ENCODE data around the gene HSBP1L1. TPM values are rescaled to one million over a fixed set of nuclear protein-coding genes. Genes with fewer than 3 reads are reported as not detected.

The HSBP1L1 gene
- total and polyA plus RNA-seq, 2 of the 8 experiments (the other 6 are each of a cell fraction or from before 2014, with no cell fraction given), result 1.0 to 1.3 TPM

DNA sequence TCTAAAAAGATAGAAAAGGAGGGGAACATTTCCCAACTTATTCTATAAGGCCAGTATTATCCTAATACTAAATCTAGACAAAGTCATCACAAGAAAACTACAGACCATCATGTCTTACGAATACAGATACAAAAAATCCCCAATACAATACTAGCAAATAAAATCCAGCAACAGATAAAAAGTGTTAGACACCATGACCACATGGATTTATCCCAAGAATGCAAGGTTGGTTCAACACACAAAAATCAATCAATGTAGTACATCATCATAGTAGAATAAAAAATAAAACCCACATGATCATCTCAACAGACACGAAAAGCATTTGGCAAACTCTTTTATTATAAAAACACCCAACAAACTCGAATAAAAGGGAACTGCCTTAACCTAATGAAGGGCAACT is 31.5 kb upstream of the HSBP1L1 start:
- no peak overlapping the region for H3K23ac ChIP-seq (ENCODE audit: insufficient read length)
- WGBS, 2 experiments (ENCODE audit: extremely low coverage in 1 of 2, insufficient coverage in 1 of 2, insufficient read length in 1 of 2, insufficient replicate concordance in 2 of 2, low coverage in 1 of 2, low lambda C conversion rate in 2 of 2, missing lambda C conversion rate in 1 of 2), result 80% methylated on average over 3 of the region's 3 CpGs; no CpG with 5 or more reads in 1 of the 2 experiments
- H2BK15ac ChIP-seq (ENCODE audit: low read length), result no peak overlapping the region
- H3K79me2 ChIP-seq (ENCODE audit: control insufficient read depth in 1 of 2, insufficient read depth in 2 of 2, low read length in 2 of 2), result peaks cover 3 to 8% of the 10 kb centered on the region in 2 experiments; a peak in 2 of 4 replicates
- H3K23me2 ChIP-seq (ENCODE audit: low read depth, low read length), result no peaks in the 10 kb centered on the region
- H2BK12ac ChIP-seq (ENCODE audit: low read depth, low read length), result no peak overlapping the region
- no peak overlapping the region for H3K56ac ChIP-seq (replicated peaks; ENCODE audit: insufficient read length, low read depth, low read length)
- no peak overlapping the region for H4K91ac ChIP-seq (replicated peaks; ENCODE audit: insufficient read length, low read length)
- H3K4me1 ChIP-seq (replicated peaks in 1 of 4; ENCODE audit: control insufficient read depth in 3 of 4, insufficient read depth in 4 of 4, low read length in 3 of 4), result no peaks in the 10 kb centered on the region
- peaks cover 0 to 2% of the 10 kb centered on the region in 2 experiments for H4K20me1 ChIP-seq (replicated peaks in 1 of 2; ENCODE audit: control insufficient read depth in 1 of 2, insufficient read depth in 2 of 2, low read length in 2 of 2)
- DNase-seq (ENCODE audit: low read depth in 1 of 2, low spot score in 2 of 2) (no peak), FAIRE-seq (no peak)
- H2BK120ac ChIP-seq (replicated peaks; ENCODE audit: low read depth, low read length), result no peak overlapping the region
- H3K4ac ChIP-seq (replicated peaks; ENCODE audit: insufficient read length, low read depth, low read length), result no peak overlapping the region
- H3K4me3 ChIP-seq (ENCODE audit: extremely low read depth in 1 of 4, insufficient read depth in 2 of 4, low read depth in 3 of 4, low read length in 4 of 4), result no peak overlapping the region
- H3K27ac ChIP-seq (ENCODE audit: low read depth, low read length), result no peak overlapping the region
- TF ChIP-seq SUZ12 (IDR thresholded peaks at IDR 0.05; ENCODE audit: low read length), result no peak
- TF ChIP-seq CTBP2 (IDR thresholded peaks at IDR 0.05; ENCODE audit: borderline replicate concordance, insufficient read depth, insufficient read length, low read length), result no peak
- no peak for TF ChIP-seq PHF8 (conservative IDR thresholded peaks at IDR 0.05; ENCODE audit: low read depth, low read length)
- H2BK20ac ChIP-seq (ENCODE audit: low read length), result no peak overlapping the region
- no peaks in the 10 kb centered on the region; a peak in 1 of 7 replicates for H3K27me3 ChIP-seq (replicated peaks in 1 of 4; ENCODE audit: control insufficient read depth in 3 of 4, extremely low read depth in 1 of 4, insufficient read depth in 3 of 4, low read length in 3 of 4)
- H2AK5ac ChIP-seq (ENCODE audit: low read depth, low read length), result no peak overlapping the region
- ChIA-PET POLR2A (ENCODE audit: partially characterized antibody) (no interaction called here), CTCF (ENCODE audit: partially characterized antibody) (no interaction called here)
- H3K9me3 ChIP-seq (ENCODE audit: insufficient read depth in 2 of 2, low read depth in 1 of 2, low read length in 1 of 2), result peaks cover 3 to 14% of the 10 kb centered on the region in 2 experiments; a peak in 2 of 4 replicates
- H3K9ac ChIP-seq (replicated peaks in 1 of 4; ENCODE audit: extremely low read depth in 1 of 4, low read depth in 3 of 4, low read length in 3 of 4), result no peak overlapping the region
- peaks cover 5% of the 10 kb centered on the region for H3K79me1 ChIP-seq (ENCODE audit: low read depth, low read length)
- H4K8ac ChIP-seq (ENCODE audit: extremely low read depth, insufficient read depth, low read length), result no peak overlapping the region
- H3K4me2 ChIP-seq (ENCODE audit: insufficient read depth in 1 of 2, low read depth in 2 of 2, low read length in 2 of 2), result no peak overlapping the region
- H3K36me3 ChIP-seq (ENCODE audit: control insufficient read depth in 2 of 4, insufficient read depth in 4 of 4, low read length in 3 of 4), result no peaks in the 10 kb centered on the region; a peak in 1 of 8 replicates
- no peak overlapping the region for H3K18ac ChIP-seq (ENCODE audit: extremely low read depth, low read length)
- H2BK5ac ChIP-seq (ENCODE audit: low read depth, low read length), result no peak overlapping the region
- H4K5ac ChIP-seq (ENCODE audit: insufficient read length, low read depth, low read length), result no peak overlapping the region
- H2AFZ ChIP-seq (ENCODE audit: low read length), result no peak overlapping the region
- H3K14ac ChIP-seq (ENCODE audit: insufficient read length), result no peak overlapping the region
